Fibroblast of lung (primary cell): ENCODE measurements around the gene TRMU. TPM values are rescaled to one million over a fixed set of nuclear protein-coding genes. Genes with fewer than 3 reads are reported as not detected.
A peak's percentile ranks its signal among the peaks of the same experiment; 100 is the strongest.

Experiments used
- DNase-seq, 2 donors: peaks; one replicate each; pipeline versions ENCODE4 v3.0.0 to v3.0.0-alpha.2; 2010; ENCODE audit warnings: low read depth in 2 of 2
- H2AFZ ChIP-seq: 2 replicates; pipeline ENCODE4 v1.5.1; 2012; ENCODE audit warnings: low read length, control low read depth, inconsistent platforms
- H3K27ac ChIP-seq: 2 replicates; pipeline ENCODE4 v1.5.1; 2011; ENCODE audit warnings: low read length, control low read depth; ENCODE audit not compliant: insufficient read depth
- H3K27me3 ChIP-seq: 2 replicates; pipeline ENCODE4 v1.5.1; 2011; ENCODE audit warnings: mild to moderate bottlenecking, low read length; ENCODE audit not compliant: control insufficient read depth, insufficient read depth
- H3K36me3 ChIP-seq: 2 replicates; pipeline ENCODE4 v1.5.1; 2011; ENCODE audit warnings: low read length; ENCODE audit not compliant: control insufficient read depth, insufficient read depth
- H3K4me1 ChIP-seq: 2 replicates; pipeline ENCODE4 v1.5.1; 2011; ENCODE audit warnings: low read length; ENCODE audit not compliant: control insufficient read depth, insufficient read depth; ENCODE audit errors: extremely low read depth
- H3K4me2 ChIP-seq: 2 replicates; pipeline ENCODE4 v1.5.1; 2011; ENCODE audit warnings: low read length, control low read depth; ENCODE audit not compliant: insufficient read depth; ENCODE audit errors: extremely low read depth
- H3K4me3 ChIP-seq, 4 experiments: fragments of 200-600 bp in 1 of 4; sonication (generic) in 1 of 4; replicated peaks in 1 of 4; 2 replicates each; pipeline ENCODE4 v1.5.1; 2011 to 2016; ENCODE audit warnings: low read length in 4 of 4, low read depth in 3 of 4, mild to moderate bottlenecking in 3 of 4, control low read depth in 2 of 4, inconsistent platforms in 1 of 4, mixed read lengths in 1 of 4; ENCODE audit not compliant: insufficient read depth in 1 of 4; ENCODE audit errors: control extremely low read depth in 1 of 4
- H3K79me2 ChIP-seq: 2 replicates; pipeline ENCODE4 v1.5.1; 2012; ENCODE audit warnings: mild to moderate bottlenecking, low read length, inconsistent platforms; ENCODE audit not compliant: control insufficient read depth, insufficient read depth
- H3K9ac ChIP-seq: 2 replicates; pipeline ENCODE4 v1.5.1; 2011; ENCODE audit warnings: mild to moderate bottlenecking, low read length, control low read depth; ENCODE audit not compliant: insufficient read depth
- H3K9me3 ChIP-seq: 2 replicates; pipeline ENCODE4 v1.5.1; 2012; ENCODE audit warnings: low read depth, low read length; ENCODE audit not compliant: control insufficient read depth, insufficient read depth
- H4K20me1 ChIP-seq: 2 replicates; pipeline ENCODE4 v1.5.1; 2011; ENCODE audit warnings: low read length; ENCODE audit not compliant: control insufficient read depth, insufficient read depth; ENCODE audit errors: extremely low read depth
- CTCF ChIP-seq, 2 donors: IDR thresholded peaks in 1 of 2; conservative IDR thresholded peaks in 1 of 2; 1 replicate in 1 of 2; 2 replicates in 1 of 2; pipeline ENCODE4 v1.5.1; 2011 to 2012; ENCODE audit warnings: low read length in 2 of 2, control low read depth in 1 of 2, inconsistent platforms in 1 of 2, low read depth in 1 of 2, mild to moderate bottlenecking in 1 of 2
- EZH2 ChIP-seq: IDR thresholded peaks from 2 replicates; pipeline ENCODE4 v1.5.1; 2012; ENCODE audit warnings: low read length, control low read depth, mild to moderate bottlenecking; ENCODE audit errors: missing control alignments
- polyA plus RNA-seq, 2 donors: library from polyadenylated mRNA; depleted of rRNA in 1 of 2; stranded (reverse) in 1 of 2; unstranded in 1 of 2; fragments of >200 nt; gene quantifications; 2 replicates each; pipeline ENCODE4 v1.2.1, GENCODE V29; 2011 to 2012; ENCODE audit warnings: missing spikeins in 1 of 2
- total RNA-seq: library from RNA; depleted of rRNA; stranded (reverse); fragments of >200 nt; gene quantifications from 2 replicates; pipeline ENCODE4 v1.2.1, GENCODE V29; 2014

TRMU gene
- total and polyA plus RNA-seq, 2 donors (not counting 1 experiment from before 2014, with no cell fraction given), result 18.4 to 22.1 TPM

- DNase-seq, result no peak
- Histone ChIP-seq H3K9ac (no peak overlapping the region), H3K79me2 (no peaks in the 10 kb centered on the region), H3K36me3 (peaks cover 32% of the 10 kb centered on the region), H3K9me3 (no peaks in the 10 kb centered on the region), H3K4me3 (no peak overlapping the region), H3K4me2 (no peak overlapping the region), H3K4me1 (no peaks in the 10 kb centered on the region), H3K27me3 (no peaks in the 10 kb centered on the region), H2AFZ (no peak overlapping the region), H3K27ac (no peak overlapping the region), H4K20me1 (no peaks in the 10 kb centered on the region)
- TF ChIP-seq EZH2 (no peak), CTCF (conservative IDR thresholded peaks at IDR 0.05 in 1 of 2, IDR thresholded peaks at IDR 0.05 in 1 of 2; ENCODE audit: low read depth in 1 of 2, low read length in 2 of 2) (no peak)
These were observed 13.7 kb downstream of the TRMU start for GRCh38 chr22:46349238-46349637.

GRCh38 chr22:46349681-46350080 is 14.2 kb downstream of the TRMU start:
- no peaks in the 10 kb centered on the region for H4K20me1 ChIP-seq
- peaks cover 33% of the 10 kb centered on the region for H3K36me3 ChIP-seq
- no peaks in the 10 kb centered on the region for H3K79me2 ChIP-seq
- no peak overlapping the region for H3K4me2 ChIP-seq
- H2AFZ ChIP-seq, result no peak overlapping the region
- DNase-seq, result peak in 1 of 2 donors; percentile 66
- no peaks in the 10 kb centered on the region for H3K4me1 ChIP-seq
- H3K9ac ChIP-seq, result no peak overlapping the region
- no peaks in the 10 kb centered on the region for H3K27me3 ChIP-seq
- H3K9me3 ChIP-seq, result no peaks in the 10 kb centered on the region
- H3K27ac ChIP-seq, result no peak overlapping the region
- H3K4me3 ChIP-seq, result no peak overlapping the region
- TF ChIP-seq EZH2 (no peak), CTCF (conservative IDR thresholded peaks at IDR 0.05 in 1 of 2, IDR thresholded peaks at IDR 0.05 in 1 of 2; ENCODE audit: low read depth in 1 of 2, low read length in 2 of 2) (no peak)

GRCh38 chr22:46350121-46350520 is 14.6 kb downstream of the TRMU start:
- Histone ChIP-seq H3K79me2 (no peaks in the 10 kb centered on the region), H3K4me2 (no peak overlapping the region), H3K36me3 (peaks cover 35% of the 10 kb centered on the region), H3K27ac (no peak overlapping the region), H3K9ac (no peak overlapping the region), H3K9me3 (no peaks in the 10 kb centered on the region), H4K20me1 (no peaks in the 10 kb centered on the region), H3K4me1 (no peaks in the 10 kb centered on the region), H3K27me3 (no peaks in the 10 kb centered on the region), H3K4me3 (no peak overlapping the region), H2AFZ (no peak overlapping the region)
- no peak for DNase-seq
- TF ChIP-seq CTCF (conservative IDR thresholded peaks at IDR 0.05 in 1 of 2, IDR thresholded peaks at IDR 0.05 in 1 of 2; ENCODE audit: low read depth in 1 of 2, low read length in 2 of 2) (no peak), EZH2 (no peak)
